OCI-LY1 (cell line): ENCODE data around the gene TMC5.

ENCODE experiments used
- CTCF ChIP-seq: fragments of 200-600 bp; sonication (generic), shearing (Covaris generic); IDR thresholded peaks from 2 replicates; pipeline ENCODE4 v1.5.1; 2017; ENCODE audit warnings: mild to moderate bottlenecking, antibody characterized with exemption, low read length, moderate library complexity, mixed read lengths
- EZH2 ChIP-seq: fragments of 200-600 bp; sonication (generic), shearing (Covaris generic); IDR thresholded peaks from 2 replicates; pipeline ENCODE4 v1.8.0; 2017; ENCODE audit warnings: borderline replicate concordance, mixed run types, mild to moderate bottlenecking, antibody characterized with exemption, low read length, moderate library complexity, mixed read lengths

DNA sequence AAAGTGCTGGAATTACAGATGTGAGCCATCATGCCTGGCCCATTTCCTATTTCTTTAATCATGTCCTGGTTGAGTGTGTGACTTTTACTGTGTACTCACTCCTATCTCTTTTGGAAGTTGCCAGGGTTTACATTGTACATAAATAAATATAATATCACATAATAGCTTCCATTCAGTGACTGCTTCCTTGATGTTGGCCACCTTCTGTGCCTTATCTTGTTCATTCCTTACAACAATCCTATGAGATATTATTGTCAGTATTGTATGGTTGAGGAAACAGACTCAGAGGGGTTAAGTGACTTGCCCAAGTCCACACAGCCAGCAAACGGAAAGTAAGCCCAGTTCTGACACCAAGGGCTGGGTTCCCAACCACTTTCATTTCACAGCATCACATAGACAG is 16.9 kb downstream of the TMC5 start:
- TF ChIP-seq CTCF (no peak), EZH2 (no peak)
